Neural cell (in vitro differentiated cells): ENCODE data around the gene DDN. TPM values are rescaled to one million over a fixed set of nuclear protein-coding genes. Genes with fewer than 3 reads are reported as not detected.

Experiments used
- H2AFZ ChIP-seq: fragments of 200-600, 300-800 bp; sonication (generic), shearing (Covaris generic); 2 replicates; pipeline ENCODE4 v1.6.0; 2014; ENCODE audit warnings: low read depth, mild to moderate bottlenecking, antibody characterized with exemption, low read length, moderate library complexity
- H3F3A ChIP-seq: fragments of 200-600 bp; shearing (Covaris generic); 2 replicates; pipeline ENCODE4 v1.6.1; 2016; ENCODE audit warnings: mild to moderate bottlenecking, moderate library complexity, mixed read lengths, antibody characterized with exemption, low read length; ENCODE audit not compliant: insufficient read depth, poor library complexity, severe bottlenecking
- H3K27ac ChIP-seq: fragments of 200-600, 300-800 bp; sonication (generic), shearing (Covaris generic); 2 replicates; pipeline ENCODE4 v1.5.1; 2014; ENCODE audit warnings: mild to moderate bottlenecking, low read length, moderate library complexity
- H3K27me3 ChIP-seq: fragments of 300-800, 200-600 bp; sonication (generic), shearing (Covaris generic); 2 replicates; pipeline ENCODE4 v1.6.0; 2014; ENCODE audit warnings: mild to moderate bottlenecking, low read depth, low read length, moderate library complexity; ENCODE audit not compliant: insufficient read depth
- H3K36me3 ChIP-seq: fragments of 300-800, 200-600 bp; sonication (generic), shearing (Covaris generic); 2 replicates; pipeline ENCODE4 v1.5.1; 2014; ENCODE audit warnings: mild to moderate bottlenecking, antibody characterized with exemption, low read length, moderate library complexity; ENCODE audit not compliant: insufficient read depth
- H3K4me2 ChIP-seq: fragments of 300-800, 200-600 bp; sonication (generic), shearing (Covaris generic); 2 replicates; pipeline ENCODE4 v1.6.0; 2014; ENCODE audit warnings: mild to moderate bottlenecking, low read length
- H3K4me3 ChIP-seq: fragments of 300-800, 200-600 bp; sonication (generic), shearing (Covaris generic); 2 replicates; pipeline ENCODE4 v1.5.1; 2014; ENCODE audit warnings: mild to moderate bottlenecking, low read length, moderate library complexity
- H3K79me2 ChIP-seq: fragments of 200-600 bp; shearing (Covaris generic); replicated peaks from 2 replicates; pipeline ENCODE4 v1.6.0; 2014; ENCODE audit warnings: mild to moderate bottlenecking, low read length, moderate library complexity; ENCODE audit not compliant: insufficient read depth
- H3K9ac ChIP-seq: fragments of 300-800, 200-600 bp; sonication (generic), shearing (Covaris generic); 2 replicates; pipeline ENCODE4 v1.6.1; 2016; ENCODE audit warnings: mild to moderate bottlenecking, low read length, mixed read lengths
- H3K9me2 ChIP-seq: fragments of 200-600 bp; shearing (Covaris generic); 2 replicates; pipeline ENCODE4 v1.6.1; 2016; ENCODE audit warnings: mild to moderate bottlenecking, low read length, mixed read lengths; ENCODE audit not compliant: insufficient read depth
- H3K9me3 ChIP-seq: fragments of 200-600, 300-800 bp; sonication (generic), shearing (Covaris generic); 2 replicates; pipeline ENCODE4 v1.6.1; 2016; ENCODE audit warnings: mild to moderate bottlenecking, mixed run types, low read length, moderate library complexity, mixed read lengths
- H4K20me1 ChIP-seq: fragments of 200-600 bp; shearing (Covaris generic); 2 replicates; pipeline ENCODE4 v1.6.1; 2016; ENCODE audit warnings: mild to moderate bottlenecking, mixed run types; ENCODE audit not compliant: insufficient read depth
- EP300 ChIP-seq: fragments of 450-650 bp; conservative IDR thresholded peaks from 2 replicates; pipeline ENCODE4 v1.6.1; 2014; ENCODE audit warnings: antibody characterized with exemption, mild to moderate bottlenecking, moderate library complexity; ENCODE audit not compliant: poor library complexity, severe bottlenecking
- EZH2 ChIP-seq: fragments of 200-600, 300-800 bp; shearing (Covaris generic), sonication (generic); IDR thresholded peaks from 2 replicates; pipeline ENCODE4 v1.6.1; 2014; ENCODE audit warnings: antibody characterized with exemption, low read length, borderline replicate concordance, mild to moderate bottlenecking; ENCODE audit not compliant: insufficient read depth, poor library complexity, severe bottlenecking
- MXI1 ChIP-seq: fragments of 450-650 bp; conservative IDR thresholded peaks from 2 replicates; pipeline ENCODE4 v1.6.1; 2014; ENCODE audit warnings: antibody characterized with exemption, mild to moderate bottlenecking; ENCODE audit not compliant: poor library complexity, severe bottlenecking
- POLR2AphosphoS5 ChIP-seq: IDR thresholded peaks from 2 replicates; pipeline ENCODE4 v1.6.1; 2012
- RAD21 ChIP-seq: fragments of 450-650 bp; conservative IDR thresholded peaks from 2 replicates; pipeline ENCODE4 v1.6.1; 2014; ENCODE audit warnings: antibody characterized with exemption, mild to moderate bottlenecking, moderate library complexity
- SMC3 ChIP-seq: fragments of 450-650 bp; conservative IDR thresholded peaks from 2 replicates; pipeline ENCODE4 v1.6.1; 2014; ENCODE audit warnings: antibody characterized with exemption, mild to moderate bottlenecking, moderate library complexity; ENCODE audit not compliant: poor library complexity
- TAF1 ChIP-seq: IDR thresholded peaks from 2 replicates; pipeline ENCODE4 v1.6.1; 2012; ENCODE audit warnings: low read depth
- polyA plus RNA-seq: library from polyadenylated mRNA; depleted of rRNA; stranded (reverse); fragments of >200 nt; gene quantifications from 2 replicates; pipeline ENCODE4 v1.2.3, GENCODE V29; 2014
- TF ChIP-seq, protein P1 (sequence below): IDR thresholded peaks from 2 replicates; pipeline ENCODE4 v1.6.1; 2012; ENCODE audit warnings: borderline replicate concordance
- TF ChIP-seq, protein P2 (sequence below): fragments of 450-650 bp; IDR thresholded peaks from 2 replicates; pipeline ENCODE4 v1.5.1; 2014; ENCODE audit warnings: antibody characterized with exemption, mild to moderate bottlenecking, moderate library complexity; ENCODE audit not compliant: poor library complexity, severe bottlenecking

The DDN gene
- polyA plus RNA-seq, 1 donor from 2014 or later = 0.51 TPM

DNA sequence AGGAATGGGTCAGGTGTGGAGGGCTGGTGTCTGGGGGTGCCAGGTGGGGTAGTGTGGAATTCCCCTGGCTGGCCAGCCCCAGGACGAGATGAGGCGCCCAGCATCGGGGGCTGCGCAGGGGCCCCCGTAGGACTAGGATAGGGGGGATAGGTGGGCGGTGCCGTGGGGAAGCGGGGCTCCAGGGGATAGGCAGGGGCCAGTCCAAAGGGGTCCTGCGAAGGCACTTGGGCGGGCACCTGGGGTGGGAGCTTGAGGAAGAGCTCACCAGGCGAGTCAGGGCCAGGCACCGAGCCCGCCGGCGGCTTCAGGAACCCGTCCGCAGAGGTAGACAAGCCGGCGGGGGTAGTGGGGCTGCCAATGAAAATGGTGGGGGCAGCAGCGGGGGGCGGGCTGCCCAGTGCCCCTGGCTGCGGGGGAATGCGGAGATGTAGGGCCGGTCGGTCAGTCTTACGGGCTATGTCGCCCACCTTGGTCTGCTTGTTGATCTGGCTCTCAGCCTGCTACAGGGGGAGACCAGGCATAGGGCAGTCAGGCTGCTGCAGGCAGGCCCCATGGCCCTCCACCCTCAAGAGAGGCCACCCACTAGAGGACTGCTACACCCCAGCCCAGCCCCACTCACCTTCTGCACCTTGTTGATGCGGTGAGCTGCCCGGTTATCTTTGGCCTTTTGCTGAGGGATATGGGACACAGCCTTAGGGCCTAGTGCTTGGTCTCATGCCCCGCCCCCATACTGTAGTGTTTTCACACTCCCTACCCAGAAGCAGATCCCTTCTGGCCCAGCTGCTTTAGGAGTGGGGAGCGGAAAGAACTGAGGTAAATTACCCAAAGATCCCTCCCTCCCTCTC lies 42.1 kb upstream of the DDN start:
- H3K36me3 ChIP-seq = no peaks in the 10 kb centered on the region
- H3F3A ChIP-seq = no peaks in the 10 kb centered on the region
- H3K27ac ChIP-seq = no peak overlapping the region

DNA sequence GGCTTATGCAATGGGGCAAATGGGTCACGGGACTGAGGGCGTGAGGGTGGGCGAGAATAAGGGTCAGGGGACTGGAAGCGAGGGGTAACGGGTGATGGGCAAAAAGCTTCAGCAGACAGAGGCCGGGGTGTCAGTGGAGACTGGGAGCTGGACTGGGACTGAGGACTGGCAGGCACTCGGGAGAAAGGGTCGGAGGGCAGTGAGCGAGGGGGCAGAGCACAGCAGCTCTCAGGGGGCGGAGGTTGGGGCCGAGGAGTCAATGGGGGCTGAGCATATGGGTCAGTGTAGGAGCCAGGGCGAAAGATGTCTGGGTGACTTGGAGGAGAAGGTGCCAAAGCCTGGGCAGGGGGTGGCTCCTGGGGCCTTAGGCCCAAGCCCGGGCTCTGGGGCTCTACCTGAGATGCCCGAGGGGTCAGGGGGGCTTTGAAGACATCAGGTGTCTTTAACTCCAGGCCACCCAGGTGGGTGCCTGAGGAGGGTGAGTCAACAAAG lies 41.2 kb upstream of the DDN start:
- Histone ChIP-seq H3K9me2 (no peaks in the 10 kb centered on the region), H3K27ac (no peak overlapping the region), H3K79me2 (no peaks in the 10 kb centered on the region), H4K20me1 (no peaks in the 10 kb centered on the region), H3K9me3 (no peaks in the 10 kb centered on the region), H3K9ac (no peak overlapping the region), H2AFZ (no peak overlapping the region), H3K27me3 (no peaks in the 10 kb centered on the region), H3K4me2 (no peak overlapping the region), H3K36me3 (no peaks in the 10 kb centered on the region), H3F3A (no peaks in the 10 kb centered on the region), H3K4me3 (no peak overlapping the region)
- TF ChIP-seq EZH2 = no peak
- TF ChIP-seq MXI1 = no peak
- TF ChIP-seq, protein P1, sequence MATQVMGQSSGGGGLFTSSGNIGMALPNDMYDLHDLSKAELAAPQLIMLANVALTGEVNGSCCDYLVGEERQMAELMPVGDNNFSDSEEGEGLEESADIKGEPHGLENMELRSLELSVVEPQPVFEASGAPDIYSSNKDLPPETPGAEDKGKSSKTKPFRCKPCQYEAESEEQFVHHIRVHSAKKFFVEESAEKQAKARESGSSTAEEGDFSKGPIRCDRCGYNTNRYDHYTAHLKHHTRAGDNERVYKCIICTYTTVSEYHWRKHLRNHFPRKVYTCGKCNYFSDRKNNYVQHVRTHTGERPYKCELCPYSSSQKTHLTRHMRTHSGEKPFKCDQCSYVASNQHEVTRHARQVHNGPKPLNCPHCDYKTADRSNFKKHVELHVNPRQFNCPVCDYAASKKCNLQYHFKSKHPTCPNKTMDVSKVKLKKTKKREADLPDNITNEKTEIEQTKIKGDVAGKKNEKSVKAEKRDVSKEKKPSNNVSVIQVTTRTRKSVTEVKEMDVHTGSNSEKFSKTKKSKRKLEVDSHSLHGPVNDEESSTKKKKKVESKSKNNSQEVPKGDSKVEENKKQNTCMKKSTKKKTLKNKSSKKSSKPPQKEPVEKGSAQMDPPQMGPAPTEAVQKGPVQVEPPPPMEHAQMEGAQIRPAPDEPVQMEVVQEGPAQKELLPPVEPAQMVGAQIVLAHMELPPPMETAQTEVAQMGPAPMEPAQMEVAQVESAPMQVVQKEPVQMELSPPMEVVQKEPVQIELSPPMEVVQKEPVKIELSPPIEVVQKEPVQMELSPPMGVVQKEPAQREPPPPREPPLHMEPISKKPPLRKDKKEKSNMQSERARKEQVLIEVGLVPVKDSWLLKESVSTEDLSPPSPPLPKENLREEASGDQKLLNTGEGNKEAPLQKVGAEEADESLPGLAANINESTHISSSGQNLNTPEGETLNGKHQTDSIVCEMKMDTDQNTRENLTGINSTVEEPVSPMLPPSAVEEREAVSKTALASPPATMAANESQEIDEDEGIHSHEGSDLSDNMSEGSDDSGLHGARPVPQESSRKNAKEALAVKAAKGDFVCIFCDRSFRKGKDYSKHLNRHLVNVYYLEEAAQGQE = no peak
- TF ChIP-seq POLR2AphosphoS5 = no peak
- TF ChIP-seq RAD21 = no peak
- TF ChIP-seq EP300 = no peak
- TF ChIP-seq TAF1 = no peak
- TF ChIP-seq, protein P2, sequence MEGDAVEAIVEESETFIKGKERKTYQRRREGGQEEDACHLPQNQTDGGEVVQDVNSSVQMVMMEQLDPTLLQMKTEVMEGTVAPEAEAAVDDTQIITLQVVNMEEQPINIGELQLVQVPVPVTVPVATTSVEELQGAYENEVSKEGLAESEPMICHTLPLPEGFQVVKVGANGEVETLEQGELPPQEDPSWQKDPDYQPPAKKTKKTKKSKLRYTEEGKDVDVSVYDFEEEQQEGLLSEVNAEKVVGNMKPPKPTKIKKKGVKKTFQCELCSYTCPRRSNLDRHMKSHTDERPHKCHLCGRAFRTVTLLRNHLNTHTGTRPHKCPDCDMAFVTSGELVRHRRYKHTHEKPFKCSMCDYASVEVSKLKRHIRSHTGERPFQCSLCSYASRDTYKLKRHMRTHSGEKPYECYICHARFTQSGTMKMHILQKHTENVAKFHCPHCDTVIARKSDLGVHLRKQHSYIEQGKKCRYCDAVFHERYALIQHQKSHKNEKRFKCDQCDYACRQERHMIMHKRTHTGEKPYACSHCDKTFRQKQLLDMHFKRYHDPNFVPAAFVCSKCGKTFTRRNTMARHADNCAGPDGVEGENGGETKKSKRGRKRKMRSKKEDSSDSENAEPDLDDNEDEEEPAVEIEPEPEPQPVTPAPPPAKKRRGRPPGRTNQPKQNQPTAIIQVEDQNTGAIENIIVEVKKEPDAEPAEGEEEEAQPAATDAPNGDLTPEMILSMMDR = no peak
- TF ChIP-seq SMC3 = no peak

More for the DNA sequence above, 42.1 kb upstream of the DDN start:
- H3K4me3 ChIP-seq = no peak overlapping the region
- no peak overlapping the region for H3K4me2 ChIP-seq
- H2AFZ ChIP-seq = no peak overlapping the region
- no peaks in the 10 kb centered on the region for H4K20me1 ChIP-seq
- no peaks in the 10 kb centered on the region for H3K9me3 ChIP-seq
- H3K9me2 ChIP-seq = no peaks in the 10 kb centered on the region
- no peaks in the 10 kb centered on the region for H3K79me2 ChIP-seq
- H3K27me3 ChIP-seq = no peaks in the 10 kb centered on the region
- no peak overlapping the region for H3K9ac ChIP-seq
- TF ChIP-seq EP300 (no peak), TAF1 (no peak), POLR2AphosphoS5 (no peak), SMC3 (no peak), RAD21 (no peak), EZH2 (no peak), MXI1 (no peak)
- TF ChIP-seq, protein P1 = no peak
- TF ChIP-seq, protein P2 = no peak
